GM06990 (cell line): ENCODE measurements around the gene DPY19L3.

Experiments
- DNase-seq: peaks from one replicate; pipeline ENCODE4 v3.0.0-alpha.2; 2011; ENCODE audit not compliant: insufficient read length; ENCODE audit errors: extremely low read depth
- H3K27me3 ChIP-seq: replicated peaks from 2 replicates; pipeline ENCODE4 v1.6.0; 2011; ENCODE audit warnings: low read length; ENCODE audit not compliant: control insufficient read depth, insufficient read depth
- H3K36me3 ChIP-seq: 2 replicates; pipeline ENCODE4 v1.5.1; 2011; ENCODE audit warnings: low read length; ENCODE audit not compliant: control insufficient read depth, insufficient read depth
- H3K4me3 ChIP-seq: replicated peaks from 2 replicates; pipeline ENCODE4 v1.5.1; 2011; ENCODE audit warnings: low read depth, mild to moderate bottlenecking, control low read depth, low read length
- TF ChIP-seq, protein P1 (sequence below): IDR thresholded peaks from 2 replicates; pipeline ENCODE4 v1.5.1; 2011; ENCODE audit warnings: low read length, control low read depth, mild to moderate bottlenecking, inconsistent platforms; ENCODE audit not compliant: insufficient read depth, poor library complexity, severe bottlenecking

Gene DPY19L3

DNA sequence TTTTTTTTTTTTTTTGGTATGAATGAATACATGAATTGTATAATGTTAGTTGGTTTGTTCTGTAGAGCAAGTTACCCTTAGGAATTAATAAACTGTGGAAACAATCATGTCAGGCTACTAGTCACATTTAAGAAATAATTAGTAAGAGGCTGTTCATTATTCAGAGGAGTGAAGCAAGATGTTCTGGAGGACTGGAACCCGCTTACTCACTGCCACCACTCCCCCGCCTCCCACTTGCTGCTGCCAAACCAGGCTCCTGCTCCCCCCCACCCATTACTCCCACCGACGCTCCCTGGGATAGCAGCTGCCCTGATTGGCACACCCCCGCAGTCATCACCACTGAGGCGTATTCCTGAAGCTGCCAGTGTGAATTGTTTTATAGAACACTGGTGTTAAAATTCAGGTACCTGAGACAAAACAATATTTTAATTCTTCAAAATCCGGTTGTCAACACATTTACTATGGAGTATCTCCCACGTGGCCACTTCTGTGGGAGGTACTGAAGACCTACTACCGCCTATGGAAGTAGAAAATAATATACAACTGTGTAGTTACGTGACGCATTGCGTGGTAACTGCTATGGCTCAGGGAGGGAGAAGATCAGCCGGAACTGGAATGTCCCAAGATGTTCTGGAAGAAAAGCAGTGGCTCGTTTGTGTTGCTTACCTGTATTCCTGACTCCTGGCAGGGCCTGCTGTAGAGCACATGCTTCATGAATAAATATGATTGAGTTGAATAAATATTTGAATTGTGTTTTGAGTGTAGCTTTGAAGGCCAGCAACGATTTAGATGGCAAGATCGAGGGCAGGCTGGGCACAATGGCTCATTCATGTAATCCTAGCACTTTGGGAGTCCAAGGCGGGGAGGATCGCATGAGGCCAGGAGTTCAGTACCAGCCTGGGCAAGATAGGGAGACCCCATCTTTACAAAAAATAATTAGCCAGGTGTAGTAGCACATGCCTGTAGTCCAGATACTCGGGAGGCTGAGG lies 1.7 kb downstream of the DPY19L3 start:
- TF ChIP-seq, protein P1, sequence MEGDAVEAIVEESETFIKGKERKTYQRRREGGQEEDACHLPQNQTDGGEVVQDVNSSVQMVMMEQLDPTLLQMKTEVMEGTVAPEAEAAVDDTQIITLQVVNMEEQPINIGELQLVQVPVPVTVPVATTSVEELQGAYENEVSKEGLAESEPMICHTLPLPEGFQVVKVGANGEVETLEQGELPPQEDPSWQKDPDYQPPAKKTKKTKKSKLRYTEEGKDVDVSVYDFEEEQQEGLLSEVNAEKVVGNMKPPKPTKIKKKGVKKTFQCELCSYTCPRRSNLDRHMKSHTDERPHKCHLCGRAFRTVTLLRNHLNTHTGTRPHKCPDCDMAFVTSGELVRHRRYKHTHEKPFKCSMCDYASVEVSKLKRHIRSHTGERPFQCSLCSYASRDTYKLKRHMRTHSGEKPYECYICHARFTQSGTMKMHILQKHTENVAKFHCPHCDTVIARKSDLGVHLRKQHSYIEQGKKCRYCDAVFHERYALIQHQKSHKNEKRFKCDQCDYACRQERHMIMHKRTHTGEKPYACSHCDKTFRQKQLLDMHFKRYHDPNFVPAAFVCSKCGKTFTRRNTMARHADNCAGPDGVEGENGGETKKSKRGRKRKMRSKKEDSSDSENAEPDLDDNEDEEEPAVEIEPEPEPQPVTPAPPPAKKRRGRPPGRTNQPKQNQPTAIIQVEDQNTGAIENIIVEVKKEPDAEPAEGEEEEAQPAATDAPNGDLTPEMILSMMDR, result no peak
- Histone ChIP-seq H3K4me3 (no peak overlapping the region; the same call in 1 of the 2 replicates), H3K27me3 (no peaks in the 10 kb centered on the region), H3K36me3 (peaks cover 2% of the 10 kb centered on the region)
- DNase-seq, result no peak

DNA sequence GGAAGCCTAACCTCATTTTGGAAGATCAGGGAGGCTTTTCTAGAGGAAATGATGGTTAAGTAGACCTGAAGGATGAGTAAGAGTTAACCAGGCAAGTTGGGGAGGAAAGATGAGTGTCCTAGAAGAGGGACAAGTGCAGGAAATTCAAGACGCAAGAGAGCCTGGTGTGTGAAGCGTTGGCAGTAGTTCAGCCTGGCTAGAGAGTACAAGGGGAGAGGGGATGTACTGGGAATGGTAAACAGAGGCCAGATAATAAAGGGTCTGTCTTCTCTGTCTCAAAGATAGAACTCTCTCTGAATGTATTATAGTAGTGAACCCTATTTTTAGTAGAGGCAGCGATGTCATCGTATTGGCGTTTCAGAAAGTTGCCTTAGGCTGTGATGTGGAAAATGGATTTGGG lies 9.7 kb downstream of the DPY19L3 start:
- no peaks in the 10 kb centered on the region for H3K27me3 ChIP-seq
- peaks cover 7% of the 10 kb centered on the region for H3K36me3 ChIP-seq
- TF ChIP-seq, protein P1, result no peak
- H3K4me3 ChIP-seq, result no peak overlapping the region
- DNase-seq, result no peak

DNA sequence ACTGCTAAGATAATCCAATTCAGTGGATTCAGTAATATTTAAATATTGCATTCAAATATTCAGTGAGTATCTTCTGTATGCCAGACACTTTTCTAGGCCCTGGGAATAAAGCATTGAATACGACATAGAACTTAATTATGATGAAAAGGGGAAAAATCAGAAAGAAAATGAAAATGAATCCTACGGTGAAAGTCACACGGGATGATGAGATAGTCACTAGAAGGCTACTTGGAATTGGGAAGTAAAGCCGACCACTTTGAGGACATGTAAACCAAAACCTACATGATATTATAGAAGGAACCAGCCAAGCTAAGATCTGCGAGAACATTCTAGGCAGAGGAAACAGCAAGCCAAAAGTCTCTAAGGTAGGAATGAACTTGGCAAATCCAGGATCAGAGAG lies 10.1 kb downstream of the DPY19L3 start:
- Histone ChIP-seq H3K27me3 (no peaks in the 10 kb centered on the region), H3K4me3 (no peak overlapping the region), H3K36me3 (peaks cover 7% of the 10 kb centered on the region)
- DNase-seq, result no peak
- TF ChIP-seq, protein P1, result no peak

DNA sequence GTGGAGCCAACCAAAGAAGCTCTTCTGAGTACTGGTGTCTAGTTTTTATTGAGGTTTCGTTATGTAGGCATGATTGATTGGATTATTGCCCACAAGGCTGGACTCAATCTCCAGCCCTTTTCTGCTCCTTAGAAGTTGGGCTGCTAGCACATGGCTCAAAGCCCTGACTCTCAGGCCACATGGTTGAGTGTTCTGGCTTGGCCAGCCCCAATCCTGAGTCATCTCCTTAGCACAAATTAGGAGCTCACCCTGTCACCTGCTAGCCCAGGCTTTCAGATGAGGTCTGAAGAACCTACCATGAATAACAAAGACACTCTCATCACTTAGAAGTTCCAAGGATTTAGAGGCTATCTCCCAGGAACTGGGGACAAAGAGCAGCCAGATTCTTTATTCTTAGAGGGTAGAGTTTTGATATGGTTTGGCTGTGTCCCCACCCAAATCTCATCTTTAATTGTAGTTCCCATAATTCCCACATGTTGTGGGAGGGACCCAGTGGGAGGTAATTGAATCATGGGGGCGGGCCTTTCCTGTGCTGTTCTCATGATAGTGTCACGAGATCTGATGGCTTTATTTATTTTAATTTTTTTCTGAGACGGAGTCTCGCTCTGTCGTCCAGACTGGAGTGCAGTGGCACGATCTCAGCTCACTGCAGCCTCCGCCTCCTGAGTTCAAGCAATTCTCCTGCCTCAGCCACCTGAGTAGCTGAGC lies 11.3 kb downstream of the DPY19L3 start:
- Histone ChIP-seq H3K4me3 (no peak overlapping the region), H3K36me3 (peaks cover 5% of the 10 kb centered on the region), H3K27me3 (no peaks in the 10 kb centered on the region)
- no peak for DNase-seq
- TF ChIP-seq, protein P1, result no peak

DNA sequence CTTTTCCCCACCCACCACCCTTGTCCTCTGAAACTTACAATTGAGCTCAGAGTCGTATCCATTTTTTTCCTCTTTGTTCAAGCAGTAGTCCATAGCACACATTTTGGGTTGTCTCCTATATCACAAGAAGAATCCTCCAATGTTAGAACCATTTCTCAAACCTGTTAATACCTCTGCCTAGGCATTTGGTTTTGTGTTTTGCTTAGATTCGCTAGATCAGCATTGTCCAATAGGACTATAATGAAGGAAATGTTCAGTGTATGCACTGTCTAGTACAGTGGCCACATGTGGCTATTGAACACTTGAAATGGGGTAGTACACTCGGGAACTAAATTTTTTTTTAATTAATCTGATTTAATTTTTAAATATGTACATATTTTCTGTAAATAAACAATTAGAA lies 12.6 kb downstream of the DPY19L3 start:
- Histone ChIP-seq H3K36me3 (peaks cover 5% of the 10 kb centered on the region), H3K4me3 (no peak overlapping the region), H3K27me3 (no peaks in the 10 kb centered on the region)
- TF ChIP-seq, protein P1, result no peak
- no peak for DNase-seq
